HFF-Myc (cell line): ENCODE measurements around the gene CCZ1.
"Not testable (repeated sequence)": the region's sequence is repeated elsewhere in the genome, so short reads cannot be mapped to it uniquely, and the experiment has no call there.

Source experiments
- DNase-seq: peaks from one replicate; pipeline ENCODE4 v3.0.0-alpha.2; 2011; ENCODE audit warnings: low read depth; ENCODE audit errors: extremely low read depth
- H3K4me3 ChIP-seq: replicated peaks from 2 replicates; pipeline ENCODE4 v1.5.1; 2011; ENCODE audit warnings: low read depth, mild to moderate bottlenecking, control low read depth, low read length
- TF ChIP-seq, protein P1 (sequence below): IDR thresholded peaks from 2 replicates; pipeline ENCODE4 v1.5.1; 2012; ENCODE audit warnings: mild to moderate bottlenecking, low read depth, low read length, control low read depth; ENCODE audit errors: missing control alignments

CCZ1 gene

DNA sequence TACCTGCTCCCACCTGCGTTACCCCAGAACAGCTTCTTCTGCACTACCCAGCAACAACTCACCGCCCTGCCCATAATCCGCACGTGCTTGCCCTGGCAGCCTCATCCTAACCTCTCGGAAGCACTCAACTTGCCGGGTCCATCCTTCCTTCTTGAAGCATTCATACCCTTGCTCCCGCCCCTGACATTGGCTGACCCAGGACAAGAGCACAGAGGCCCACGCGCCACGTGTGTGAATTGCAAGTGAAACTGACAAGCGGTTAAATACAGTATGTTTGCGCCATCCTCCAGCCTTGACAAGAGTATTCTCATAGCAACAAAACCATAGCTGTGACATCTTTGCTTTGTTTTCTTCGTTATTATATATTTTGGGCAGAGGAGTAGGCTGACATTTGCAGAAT lies 28.8 kb upstream of the CCZ1 start:
- DNase-seq, result no peak
- TF ChIP-seq, protein P1, sequence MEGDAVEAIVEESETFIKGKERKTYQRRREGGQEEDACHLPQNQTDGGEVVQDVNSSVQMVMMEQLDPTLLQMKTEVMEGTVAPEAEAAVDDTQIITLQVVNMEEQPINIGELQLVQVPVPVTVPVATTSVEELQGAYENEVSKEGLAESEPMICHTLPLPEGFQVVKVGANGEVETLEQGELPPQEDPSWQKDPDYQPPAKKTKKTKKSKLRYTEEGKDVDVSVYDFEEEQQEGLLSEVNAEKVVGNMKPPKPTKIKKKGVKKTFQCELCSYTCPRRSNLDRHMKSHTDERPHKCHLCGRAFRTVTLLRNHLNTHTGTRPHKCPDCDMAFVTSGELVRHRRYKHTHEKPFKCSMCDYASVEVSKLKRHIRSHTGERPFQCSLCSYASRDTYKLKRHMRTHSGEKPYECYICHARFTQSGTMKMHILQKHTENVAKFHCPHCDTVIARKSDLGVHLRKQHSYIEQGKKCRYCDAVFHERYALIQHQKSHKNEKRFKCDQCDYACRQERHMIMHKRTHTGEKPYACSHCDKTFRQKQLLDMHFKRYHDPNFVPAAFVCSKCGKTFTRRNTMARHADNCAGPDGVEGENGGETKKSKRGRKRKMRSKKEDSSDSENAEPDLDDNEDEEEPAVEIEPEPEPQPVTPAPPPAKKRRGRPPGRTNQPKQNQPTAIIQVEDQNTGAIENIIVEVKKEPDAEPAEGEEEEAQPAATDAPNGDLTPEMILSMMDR, result no peak
- H3K4me3 ChIP-seq, result no peak overlapping the region

DNA sequence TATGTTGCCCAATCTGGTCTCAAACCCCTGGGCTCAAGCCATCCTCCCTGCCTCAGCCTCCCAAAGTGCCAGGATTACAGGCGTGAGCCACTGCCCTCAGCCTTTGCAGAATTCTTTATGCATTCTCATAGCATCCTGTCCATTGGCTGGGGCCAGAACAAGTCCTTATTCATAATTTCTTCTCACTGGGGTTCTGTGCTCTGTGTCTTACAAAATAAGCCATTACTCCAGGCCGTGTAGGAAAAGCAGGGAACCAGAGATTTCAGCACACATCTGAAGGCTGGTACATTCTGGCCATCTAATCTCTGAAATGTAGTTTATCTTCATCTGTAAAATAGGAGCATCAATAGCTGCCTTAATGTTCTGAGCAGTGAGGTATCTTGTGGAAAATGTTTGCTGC lies 28.2 kb upstream of the CCZ1 start:
- no peak for DNase-seq
- no peak overlapping the region for H3K4me3 ChIP-seq
- TF ChIP-seq, protein P1, result no peak

DNA sequence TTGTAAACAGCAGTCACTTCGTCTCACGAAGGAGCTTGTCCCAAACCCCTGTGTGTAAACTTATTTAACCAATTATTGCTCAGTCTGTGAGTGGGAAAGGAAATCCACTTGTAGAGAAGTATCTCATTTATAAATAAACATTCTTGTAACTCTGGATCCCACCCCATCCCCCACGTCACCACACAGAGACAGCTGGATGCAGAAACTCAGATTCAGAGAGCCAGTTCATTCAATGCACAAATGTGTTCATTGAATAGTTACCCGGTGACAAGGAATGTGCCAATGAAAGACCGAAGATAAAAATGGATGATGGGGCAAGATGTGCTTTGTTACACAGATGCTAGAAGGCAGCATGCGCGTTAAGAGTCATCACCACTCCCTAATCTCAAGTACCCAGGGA lies 26.2 kb upstream of the CCZ1 start:
- no peak overlapping the region for H3K4me3 ChIP-seq
- no peak for DNase-seq
- TF ChIP-seq, protein P1, result no peak

DNA sequence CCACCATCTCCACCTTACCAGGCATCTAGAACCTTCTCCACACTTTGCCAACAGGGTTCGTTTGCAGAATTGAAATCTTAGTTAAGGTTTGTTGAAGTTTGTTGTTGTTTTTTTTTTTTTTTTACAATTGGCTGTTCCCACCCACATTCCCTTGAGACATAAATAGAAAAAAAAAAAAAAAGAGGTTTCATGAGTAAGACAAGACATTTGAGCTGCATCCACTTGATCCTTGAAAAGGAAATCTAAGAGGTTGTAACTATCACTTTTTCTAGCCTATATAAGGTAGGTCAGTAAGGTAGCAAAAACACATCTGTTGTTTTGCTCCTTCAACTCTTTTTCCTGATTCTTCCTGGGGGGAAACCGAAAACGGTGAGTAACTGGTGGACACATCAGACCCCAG lies 18.9 kb upstream of the CCZ1 start:
- H3K4me3 ChIP-seq, DNase-seq: not testable (repeated sequence)

DNA sequence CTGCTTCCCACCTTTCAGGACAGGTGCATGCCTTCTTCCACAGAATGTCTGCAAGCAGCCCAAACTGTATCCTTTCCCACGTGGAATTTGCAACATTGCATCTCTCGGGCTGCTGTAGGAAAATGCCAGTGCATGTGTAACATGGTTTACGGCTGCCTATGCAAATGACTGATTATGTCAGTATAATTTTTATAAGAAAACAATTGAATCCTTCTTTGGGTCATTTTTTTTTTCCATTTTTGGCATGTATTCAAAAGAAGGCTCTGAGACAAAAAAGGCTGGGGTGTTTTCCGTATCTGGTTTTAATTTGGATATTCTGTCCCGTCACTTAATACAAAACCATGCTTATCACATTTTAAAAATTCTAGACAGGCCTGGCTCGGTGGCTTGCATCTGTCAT lies 18.4 kb upstream of the CCZ1 start:
- not testable (repeated sequence) for DNase-seq, H3K4me3 ChIP-seq

DNA sequence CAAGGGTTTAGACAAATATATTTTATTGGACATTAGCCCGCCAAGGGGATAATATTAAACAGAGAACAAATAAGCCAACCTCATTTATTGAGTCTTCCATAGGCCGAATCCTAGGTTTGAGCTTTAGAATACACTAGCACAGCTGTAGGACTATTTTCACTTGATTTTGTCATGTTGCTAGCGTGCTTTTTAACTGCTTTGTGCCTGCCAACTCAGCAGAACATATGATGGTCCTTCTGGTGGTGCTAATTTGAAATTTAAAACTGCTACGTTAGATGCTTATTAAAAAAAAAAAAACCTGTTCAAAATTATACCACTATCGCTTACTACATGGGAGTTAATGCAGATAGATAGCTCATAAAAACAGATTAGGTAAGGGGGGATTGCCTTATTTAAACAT lies 14.1 kb upstream of the CCZ1 start:
- not testable (repeated sequence) for DNase-seq, H3K4me3 ChIP-seq

DNA sequence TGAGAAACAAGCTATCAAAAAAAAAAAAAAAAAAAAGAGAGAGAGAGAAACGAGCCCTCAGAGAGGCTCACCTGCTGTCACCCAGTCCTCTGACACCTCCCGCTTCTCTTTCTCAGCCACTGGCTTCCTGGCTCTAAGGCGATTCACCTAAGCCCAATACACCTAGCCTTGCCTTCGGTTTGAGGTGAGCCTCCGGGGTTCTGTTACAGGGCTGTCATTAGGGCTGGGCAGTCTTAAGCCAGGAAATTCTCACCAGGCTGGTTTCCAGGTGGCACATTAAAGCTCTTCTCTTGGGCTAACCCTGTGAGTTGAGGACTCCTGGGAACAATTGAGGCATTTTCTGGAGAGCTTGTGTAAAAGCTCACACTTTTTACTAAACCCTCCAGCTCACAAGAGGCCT lies 10.5 kb upstream of the CCZ1 start:
- H3K4me3 ChIP-seq, DNase-seq: not testable (repeated sequence)

DNA sequence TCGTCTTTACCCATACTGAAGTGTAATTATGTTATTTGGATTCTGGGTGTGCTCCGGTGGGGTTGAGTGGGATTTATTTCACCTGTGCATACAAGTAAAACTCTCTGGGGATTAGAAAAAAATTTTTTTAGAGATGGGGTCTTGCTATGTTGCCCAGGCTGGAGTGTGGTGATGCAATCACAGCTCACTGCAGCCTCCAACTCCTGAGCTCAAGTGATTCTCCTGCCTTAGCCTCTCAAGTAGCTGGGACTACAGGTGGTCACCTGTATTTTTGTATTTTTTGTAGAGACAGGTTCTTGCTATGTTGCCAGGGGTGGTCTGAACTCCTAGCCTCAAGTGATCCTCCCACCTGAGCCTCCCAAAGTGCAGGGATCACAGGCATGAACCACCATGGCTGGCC lies 8.3 kb upstream of the CCZ1 start:
- DNase-seq, H3K4me3 ChIP-seq: not testable (repeated sequence)

DNA sequence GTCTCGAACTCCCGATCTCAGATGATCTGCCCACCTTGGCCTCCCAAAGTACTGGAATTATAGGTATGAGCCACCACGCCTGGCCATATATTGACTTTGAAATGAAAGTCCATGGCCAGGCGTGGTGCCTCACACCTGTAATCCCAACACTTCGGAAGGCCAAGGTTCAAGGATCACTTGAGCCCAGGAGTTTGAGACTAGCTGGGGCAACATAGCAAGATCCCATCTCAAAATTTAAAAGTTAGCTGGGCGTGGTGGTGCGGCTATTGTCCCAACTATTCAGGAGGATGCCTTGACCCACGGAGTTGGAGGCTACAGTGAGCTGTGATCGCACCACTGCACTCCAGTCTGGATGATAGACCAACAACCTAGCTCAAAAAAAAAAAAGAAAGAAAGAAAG lies 6.0 kb upstream of the CCZ1 start:
- TF ChIP-seq, protein P1, result no peak
- H3K4me3 ChIP-seq, result no peak overlapping the region
- DNase-seq, result no peak

DNA sequence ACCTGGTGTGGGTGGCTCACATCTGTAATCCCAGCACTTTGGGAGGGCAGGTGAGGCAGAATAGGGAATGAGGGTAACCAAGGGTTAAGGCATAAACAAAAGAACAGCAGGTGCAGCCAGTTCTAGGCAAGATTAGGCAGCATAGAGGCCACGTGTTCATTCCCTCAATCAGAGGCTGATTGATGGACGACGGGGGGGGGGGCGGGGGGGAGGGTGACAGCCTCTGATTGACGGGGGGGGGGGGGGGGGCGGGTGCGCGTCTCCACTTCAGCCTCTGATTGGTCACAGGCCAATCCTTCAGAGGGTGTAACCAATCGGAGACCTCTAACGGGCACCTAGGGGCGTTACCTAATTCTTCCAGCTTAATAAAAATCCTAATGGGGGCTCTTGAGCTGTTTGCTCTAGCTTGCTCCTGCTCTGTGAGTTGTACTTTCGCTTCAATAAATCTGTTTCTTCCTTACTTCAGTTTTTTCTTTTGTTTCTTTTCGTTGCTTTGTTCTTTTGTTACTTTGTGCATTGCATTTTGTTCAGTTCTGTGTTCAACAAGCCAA lies 1.1 kb upstream of the CCZ1 start:
- not testable (repeated sequence) for DNase-seq, H3K4me3 ChIP-seq

DNA sequence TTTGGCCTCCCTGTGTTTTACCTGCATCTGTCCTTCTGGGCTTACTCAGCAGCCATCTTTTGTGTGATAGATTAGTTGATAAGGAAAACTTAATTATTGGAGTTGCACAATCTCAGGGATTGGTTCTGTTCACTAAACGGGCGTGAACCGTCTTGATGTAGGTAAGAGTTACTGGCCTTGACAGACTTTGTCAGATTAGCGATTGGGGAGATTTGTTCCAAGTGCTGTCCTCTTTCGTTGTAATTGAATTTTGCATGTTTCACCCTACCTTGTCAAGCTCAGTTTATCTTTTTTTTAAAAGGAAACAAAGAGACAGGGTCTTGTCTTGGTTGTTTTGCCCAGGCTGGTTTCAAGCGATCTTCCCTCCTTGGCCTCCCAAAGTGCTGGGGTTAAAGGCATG lies 4.5 kb downstream of the CCZ1 start:
- DNase-seq, result not testable (repeated sequence)

DNA sequence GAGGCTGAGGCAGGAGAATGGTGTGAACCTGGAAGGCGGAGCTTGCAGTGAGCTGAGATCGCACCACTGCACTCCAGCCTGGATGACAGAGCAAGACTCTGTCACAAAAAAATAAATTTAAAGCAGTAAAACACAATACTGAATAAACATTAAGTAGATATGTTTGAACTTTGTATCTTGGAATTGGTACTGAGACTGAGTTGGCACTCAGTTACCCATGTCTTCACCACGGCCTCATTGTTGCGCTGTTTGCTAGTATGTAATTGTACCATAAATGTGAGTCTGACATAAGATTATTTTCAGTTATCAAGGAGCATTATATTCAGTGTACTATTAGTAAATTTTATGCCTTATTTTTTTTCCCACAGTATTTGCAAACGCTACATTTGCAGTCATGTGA lies 6.2 kb downstream of the CCZ1 start:
- not testable (repeated sequence) for DNase-seq, H3K4me3 ChIP-seq

More for the DNA sequence above, 4.5 kb downstream of the CCZ1 start:
- H3K4me3 ChIP-seq, result not testable (repeated sequence)

DNA sequence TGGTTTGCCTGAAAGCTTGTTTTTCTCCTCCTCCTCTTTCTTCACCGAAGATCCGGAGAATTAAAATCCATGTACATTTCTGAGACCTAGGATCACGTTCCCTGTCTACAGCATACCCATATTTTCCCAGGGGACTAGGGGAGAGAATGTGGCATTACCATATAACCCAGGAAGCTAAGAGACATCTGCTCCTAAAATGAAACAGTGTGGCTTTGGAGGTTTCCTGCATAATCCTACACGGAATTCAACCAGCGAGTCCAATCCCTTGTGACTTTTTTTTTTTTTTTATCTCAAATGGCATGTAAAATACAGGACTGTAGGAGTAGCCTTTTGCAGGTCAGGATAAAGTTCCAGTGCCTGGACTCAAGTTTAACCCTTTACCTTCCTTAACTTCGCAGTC lies 10.3 kb downstream of the CCZ1 start:
- not testable (repeated sequence) for DNase-seq, H3K4me3 ChIP-seq

DNA sequence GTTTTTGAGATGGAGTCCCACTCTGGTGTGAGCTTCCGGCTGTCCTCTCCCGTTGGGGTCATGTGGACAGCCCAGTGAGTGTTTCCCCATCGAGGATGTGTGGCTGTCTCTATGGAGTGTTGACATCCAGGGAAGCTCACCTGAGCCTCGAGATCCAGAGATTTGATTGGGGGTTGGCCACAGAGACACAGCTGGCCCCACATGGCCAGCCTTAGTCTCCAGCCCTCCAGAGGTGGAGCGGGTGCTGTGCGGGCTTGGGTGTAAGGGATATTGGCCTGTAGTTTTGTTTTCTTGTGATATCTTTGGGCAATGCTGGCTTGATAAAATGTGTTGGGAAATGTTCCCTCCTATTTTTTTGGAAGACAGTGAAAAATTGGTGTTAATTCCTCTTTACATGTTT lies 18.0 kb downstream of the CCZ1 start:
- not testable (repeated sequence) for DNase-seq, H3K4me3 ChIP-seq

DNA sequence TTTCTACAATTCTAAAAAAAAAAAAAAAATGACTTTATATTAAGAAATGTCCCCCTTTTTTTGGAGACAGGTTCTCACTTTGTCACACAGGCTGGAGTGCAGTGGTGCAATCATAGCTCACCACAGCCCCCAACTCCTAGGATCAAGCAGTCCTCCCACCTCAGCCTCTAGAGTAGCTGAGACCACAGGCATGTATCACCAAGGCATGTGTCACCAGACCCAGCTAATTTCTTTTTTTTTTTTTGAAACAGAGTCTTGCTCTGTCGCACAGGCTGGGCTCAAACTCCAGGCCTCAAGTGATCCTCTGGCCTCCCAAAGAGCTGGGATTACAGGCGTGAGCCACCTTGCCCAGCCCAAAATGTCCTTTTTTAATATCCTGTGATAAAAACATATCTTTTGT lies 25.6 kb downstream of the CCZ1 start:
- DNase-seq, H3K4me3 ChIP-seq: not testable (repeated sequence)
